ENCODE results near the gene C22orf15.
A peak's percentile ranks its signal among the peaks of the same experiment; 100 is the strongest.

C22orf15 gene

GRCh38 chr22:23789638-23790037, 26.8 kb downstream of the C22orf15 start:
- no peak for TF ChIP-seq CTCF (IDR thresholded peaks at IDR 0.05; ENCODE audit: unreplicated experiment in 3 of 3)
- H3K36me3 Mint-ChIP-seq (ENCODE audit: low read depth): peaks cover 32% of the 10 kb centered on the region
- H3K27me3 Mint-ChIP-seq (ENCODE audit: low read depth): no peaks in the 10 kb centered on the region
- peak overlapping the region; percentile 92 to 97 (median 95) for H3K4me3 Mint-ChIP-seq
- peaks cover 57% of the 10 kb centered on the region for H3K4me1 Mint-ChIP-seq
- H3K9me3 Mint-ChIP-seq: no peaks in the 10 kb centered on the region
- H3K27ac Mint-ChIP-seq: peak overlapping the region; percentile 66 to 87 (median 75)

- Mint-ChIP-seq H3K27ac (peak overlapping the region; percentile 85 to 96 (median 92)), H3K36me3 (ENCODE audit: low read depth) (peaks cover 42% of the 10 kb centered on the region), H3K27me3 (ENCODE audit: low read depth) (no peaks in the 10 kb centered on the region), H3K4me3 (peak overlapping the region; percentile 35 to 63 (median 58)), H3K9me3 (no peaks in the 10 kb centered on the region), H3K4me1 (peaks cover 58% of the 10 kb centered on the region)
- TF ChIP-seq CTCF (IDR thresholded peaks at IDR 0.05; ENCODE audit: unreplicated experiment in 3 of 3): no peak
Observed at GRCh38 chr22:23790819-23791737, 28.3 kb downstream of the C22orf15 start.

- Mint-ChIP-seq H3K27me3 (ENCODE audit: low read depth) (no peaks in the 10 kb centered on the region), H3K4me1 (peaks cover 57% of the 10 kb centered on the region), H3K4me3 (peak overlapping the region; percentile 35 to 66 (median 63)), H3K36me3 (ENCODE audit: low read depth) (peaks cover 51% of the 10 kb centered on the region), H3K9me3 (no peaks in the 10 kb centered on the region), H3K27ac (peak overlapping the region; percentile 85 to 96 (median 92))
- TF ChIP-seq CTCF (IDR thresholded peaks at IDR 0.05; ENCODE audit: unreplicated experiment in 3 of 3): no peak
Observed at GRCh38 chr22:23791738-23792645, 29.2 kb downstream of the C22orf15 start.

GRCh38 chr22:23793326-23793725, 30.5 kb downstream of the C22orf15 start:
- Mint-ChIP-seq H3K36me3 (ENCODE audit: low read depth) (peaks cover 57% of the 10 kb centered on the region), H3K4me1 (peaks cover 48% of the 10 kb centered on the region), H3K4me3 (no peak overlapping the region), H3K9me3 (no peaks in the 10 kb centered on the region), H3K27ac (peak overlapping the region; percentile 58 to 96 (median 85)), H3K27me3 (ENCODE audit: low read depth) (no peaks in the 10 kb centered on the region)
- TF ChIP-seq CTCF (IDR thresholded peaks at IDR 0.05; ENCODE audit: unreplicated experiment in 3 of 3): no peak

GRCh38 chr22:23796461-23796860, 33.7 kb downstream of the C22orf15 start:
- TF ChIP-seq CTCF (IDR thresholded peaks at IDR 0.05; ENCODE audit: unreplicated experiment in 3 of 3): no peak
- no peaks in the 10 kb centered on the region for H3K9me3 Mint-ChIP-seq

More at GRCh38 chr22:23796461-23796860, 33.7 kb downstream of the C22orf15 start:
- peak overlapping the region; percentile 47 to 92 (median 74) for H3K27ac Mint-ChIP-seq
- H3K27me3 Mint-ChIP-seq (ENCODE audit: low read depth): no peaks in the 10 kb centered on the region
- H3K4me1 Mint-ChIP-seq: peaks cover 28% of the 10 kb centered on the region
- H3K36me3 Mint-ChIP-seq (ENCODE audit: low read depth): peaks cover 76% of the 10 kb centered on the region
- H3K4me3 Mint-ChIP-seq: no peak overlapping the region
